Epidermal melanocyte (primary cell): ENCODE measurements around the gene PDE6G.

Experiments
- DNase-seq: peaks from one replicate; pipeline ENCODE4 v3.0.0; 2011; ENCODE audit warnings: low spot score; ENCODE audit not compliant: insufficient read length

Gene PDE6G

GRCh38 chr17:81656118-81656743 lies at the start of gene PDE6G:
TSS of gene PDE6G (minus strand) at chr17:81656542. CDS start at chr17:81653305, 3,237 bp downstream.
- DNase-seq, result no peak

- DNase-seq, result no peak
These were observed 49.3 kb upstream of the PDE6G start for GRCh38 chr17:81705518-81706231.

- DNase-seq, result peak; percentile 52
These were observed 47.7 kb upstream of the PDE6G start for GRCh38 chr17:81703747-81704654.

- DNase-seq, result peak; percentile 100
These were observed 46.8 kb upstream of the PDE6G start, which contains the start of gene MRPL12 for GRCh38 chr17:81702934-81703746. TSS of gene MRPL12 (plus strand) at chr17:81703367. CDS start at chr17:81703502, 135 bp downstream.

GRCh38 chr17:81701288-81702071 lies 45.1 kb upstream of the PDE6G start:
- no peak for DNase-seq

GRCh38 chr17:81700353-81701287 lies 44.3 kb upstream of the PDE6G start:
- DNase-seq, result no peak

- DNase-seq, result no peak
These were observed 41.1 kb upstream of the PDE6G start for GRCh38 chr17:81697261-81698044.

- DNase-seq, result no peak
These were observed 40.0 kb upstream of the PDE6G start for GRCh38 chr17:81696218-81696941.

- no peak for DNase-seq
These were observed 39.5 kb upstream of the PDE6G start for GRCh38 chr17:81695801-81696200.

GRCh38 chr17:81695211-81695610 lies 38.9 kb upstream of the PDE6G start:
- DNase-seq, result no peak

GRCh38 chr17:81694810-81695209 lies 38.5 kb upstream of the PDE6G start:
- no peak for DNase-seq

- DNase-seq, result no peak
These were observed 37.3 kb upstream of the PDE6G start for GRCh38 chr17:81693509-81694210.

- no peak for DNase-seq
These were observed 35.3 kb upstream of the PDE6G start for GRCh38 chr17:81691608-81692007.

- DNase-seq, result peak; percentile 9
These were observed 34.9 kb upstream of the PDE6G start for GRCh38 chr17:81691196-81691595.

GRCh38 chr17:81690549-81690948 lies 34.2 kb upstream of the PDE6G start:
- no peak for DNase-seq

GRCh38 chr17:81690066-81690465 lies 33.7 kb upstream of the PDE6G start:
- DNase-seq, result peak; percentile 11

- DNase-seq, result no peak
These were observed 32.3 kb upstream of the PDE6G start for GRCh38 chr17:81688616-81689015.
